CD4-positive, alpha-beta T cell (primary cell): ENCODE data around the gene FSTL4. TPM values are rescaled to one million over a fixed set of nuclear protein-coding genes. Genes with fewer than 3 reads are reported as not detected.
A peak's percentile ranks its signal among the peaks of the same experiment; 100 is the strongest.

Experiments used
- ATAC-seq: fragments of 200-7000 bp; cut with Tn5 transposase; one replicate; pipeline ENCODE4 v1.10.0; 2022; ENCODE audit warnings: mild to moderate bottlenecking; ENCODE audit not compliant: poor library complexity
- CTCF ChIA-PET: fragments of 350-600 bp; sonication (Branson Sonifier 250); formaldehyde crosslinking; loops from one replicate; lab custom pipeline; 2021; ENCODE audit warnings: antibody characterized with exemption, inconsistent platforms; lab: Charles Lee
- POLR2A ChIA-PET: fragments of 350-600 bp; sonication (Branson Sonifier 250); formaldehyde crosslinking; loops from one replicate; lab custom pipeline; 2021; ENCODE audit warnings: antibody characterized with exemption, inconsistent platforms; lab: Charles Lee
- DNase-seq, 14 experiments: peaks; one replicate each; pipeline ENCODE4 v3.0.0-alpha.2; 2013 to 2020; ENCODE audit warnings: mixed read lengths in 2 of 14
- H3K27ac ChIP-seq, 2 donors: one replicate each; pipeline versions ENCODE4 v1.5.1 to v1.7.0; 2013; ENCODE audit warnings: low read length in 2 of 2, low read depth in 1 of 2, mild to moderate bottlenecking in 1 of 2
- H3K27me3 ChIP-seq, 2 experiments: 1 replicate in 1 of 2; 2 replicates in 1 of 2; pipeline versions ENCODE4 v1.6.1 to v1.7.0; 2013; ENCODE audit warnings: low read length in 2 of 2, control low read depth in 1 of 2, mild to moderate bottlenecking in 1 of 2, moderate library complexity in 1 of 2; ENCODE audit not compliant: insufficient read depth in 2 of 2, control insufficient read depth in 1 of 2
- H3K36me3 ChIP-seq: one replicate; pipeline ENCODE4 v1.6.1; 2013; ENCODE audit warnings: low read length, control low read depth; ENCODE audit not compliant: insufficient read depth
- H3K4me1 ChIP-seq: one replicate; pipeline ENCODE4 v1.6.1; 2013; ENCODE audit warnings: low read length, control low read depth; ENCODE audit not compliant: insufficient read depth
- H3K4me3 ChIP-seq: one replicate; pipeline ENCODE4 v1.5.1; 2013; ENCODE audit warnings: mild to moderate bottlenecking, low read length, moderate library complexity
- H3K9me3 ChIP-seq, 2 experiments: 1 replicate in 1 of 2; 2 replicates in 1 of 2; pipeline versions ENCODE4 v1.6.1 to v1.7.0; 2013; ENCODE audit warnings: low read length in 2 of 2, mild to moderate bottlenecking in 2 of 2, control low read depth in 1 of 2, moderate library complexity in 1 of 2; ENCODE audit not compliant: control insufficient read depth in 1 of 2, insufficient read depth in 1 of 2
- H3K27ac Mint-ChIP-seq: one replicate; pipeline ENCODE4 v1.8.0; 2020; ENCODE audit warnings: mixed read lengths
- H3K27me3 Mint-ChIP-seq: one replicate; pipeline ENCODE4 v1.8.0; 2021; ENCODE audit warnings: mixed read lengths
- H3K36me3 Mint-ChIP-seq: one replicate; pipeline ENCODE4 v1.8.0; 2021; ENCODE audit warnings: low read depth, mixed read lengths
- H3K4me1 Mint-ChIP-seq: one replicate; pipeline ENCODE4 v1.8.0; 2021; ENCODE audit warnings: low read depth, mixed read lengths
- H3K4me3 Mint-ChIP-seq: one replicate; pipeline ENCODE4 v1.8.0; 2020; ENCODE audit warnings: mild to moderate bottlenecking, mixed read lengths
- H3K9me3 Mint-ChIP-seq: one replicate; pipeline ENCODE4 v1.8.0; 2020; ENCODE audit warnings: mixed read lengths
- CTCF ChIP-seq: fragments of 200-600 bp; IDR thresholded peaks from one replicate; pipeline ENCODE4 v1.8.0; 2022; ENCODE audit warnings: antibody characterized with exemption, mild to moderate bottlenecking
- intact Hi-C, 2 experiments: fragments of 100-400 bp; cut with DNase I in 1 of 2; cut with micrococcal nuclease in 1 of 2; formaldehyde crosslinking; loops; one replicate each; pipeline versions ENCODE4 v1.15.1 to v1.9.0; 2023 to 2025; cut with DNase I, micrococcal nuclease
- total RNA-seq, 174 experiments: library from RNA in 2 of 174; stranded (reverse) in 2 of 174; gene quantifications; one replicate each; pipeline ENCODE4 v1.2.3 and lab custom pipeline; 2021 to 2026

The FSTL4 gene
- total RNA-seq, 2 experiments from 2014 or later, result not detected

- Mint-ChIP-seq H3K36me3 (no peaks in the 10 kb centered on the region), H3K27ac (no peak overlapping the region), H3K9me3 (no peaks in the 10 kb centered on the region), H3K27me3 (no peaks in the 10 kb centered on the region), H3K4me1 (no peaks in the 10 kb centered on the region), H3K4me3 (no peak overlapping the region)
- no peaks in the 10 kb centered on the region for H3K9me3 ChIP-seq
- intact Hi-C loops, result no loop called here
- H3K4me3 ChIP-seq, result no peak overlapping the region
- TF ChIP-seq CTCF, result no peak
- ChIA-PET POLR2A (no interaction called here), CTCF (no interaction called here)
- no peak overlapping the region for H3K27ac ChIP-seq
- H3K36me3 ChIP-seq, result no peaks in the 10 kb centered on the region
- H3K4me1 ChIP-seq, result no peaks in the 10 kb centered on the region
- DNase-seq, result peak in 1 of 14 experiments; percentile 0
- H3K27me3 ChIP-seq, result no peaks in the 10 kb centered on the region
- no peak for ATAC-seq
Observed at GRCh38 chr5:133403741-133404364, 208.5 kb downstream of the FSTL4 start.

- peak in 1 of 14 experiments; percentile 1 for DNase-seq
- ATAC-seq, result no peak
- Histone ChIP-seq H3K36me3 (no peaks in the 10 kb centered on the region), H3K4me3 (no peak overlapping the region), H3K27me3 (no peaks in the 10 kb centered on the region), H3K9me3 (no peaks in the 10 kb centered on the region), H3K4me1 (no peaks in the 10 kb centered on the region), H3K27ac (no peak overlapping the region)
- TF ChIP-seq CTCF, result no peak
- no peaks in the 10 kb centered on the region for H3K27me3 Mint-ChIP-seq
- H3K9me3 Mint-ChIP-seq, result no peaks in the 10 kb centered on the region
- no peaks in the 10 kb centered on the region for H3K36me3 Mint-ChIP-seq
- no peak overlapping the region for H3K27ac Mint-ChIP-seq
- peaks cover 2% of the 10 kb centered on the region for H3K4me1 Mint-ChIP-seq
- ChIA-PET CTCF (no interaction called here), POLR2A (no interaction called here)
- intact Hi-C loops, result no loop called here
- H3K4me3 Mint-ChIP-seq, result no peak overlapping the region
Observed at GRCh38 chr5:133402775-133403174, 209.6 kb downstream of the FSTL4 start.

GRCh38 chr5:133401731-133402347, 210.5 kb downstream of the FSTL4 start:
- POLR2A ChIA-PET, result no interaction called here
- no peaks in the 10 kb centered on the region for H3K9me3 Mint-ChIP-seq
- Histone ChIP-seq H3K4me1 (peaks cover under 1% of the 10 kb centered on the region), H3K9me3 (no peaks in the 10 kb centered on the region), H3K4me3 (no peak overlapping the region), H3K36me3 (no peaks in the 10 kb centered on the region), H3K27ac (no peak overlapping the region), H3K27me3 (no peaks in the 10 kb centered on the region)
- no peak overlapping the region for H3K4me3 Mint-ChIP-seq
- CTCF ChIA-PET, result no interaction called here
- no peaks in the 10 kb centered on the region for H3K36me3 Mint-ChIP-seq
- ATAC-seq, result no peak
- intact Hi-C loops, result no loop called here
- no peak overlapping the region for H3K27ac Mint-ChIP-seq
- DNase-seq, result peak in 1 of 14 experiments; percentile 5
- TF ChIP-seq CTCF, result no peak
- H3K4me1 Mint-ChIP-seq, result peaks cover 9% of the 10 kb centered on the region
- H3K27me3 Mint-ChIP-seq, result no peaks in the 10 kb centered on the region
